ENCODE measurements around the gene CCL28. TPM values are rescaled to one million over a fixed set of nuclear protein-coding genes. Genes with fewer than 3 reads are reported as not detected.

CCL28 gene
- total and polyA plus RNA-seq, 9 of the 15 experiments (the other 6 are each of a cell fraction or from before 2014, with no cell fraction given) = not detected

DNA sequence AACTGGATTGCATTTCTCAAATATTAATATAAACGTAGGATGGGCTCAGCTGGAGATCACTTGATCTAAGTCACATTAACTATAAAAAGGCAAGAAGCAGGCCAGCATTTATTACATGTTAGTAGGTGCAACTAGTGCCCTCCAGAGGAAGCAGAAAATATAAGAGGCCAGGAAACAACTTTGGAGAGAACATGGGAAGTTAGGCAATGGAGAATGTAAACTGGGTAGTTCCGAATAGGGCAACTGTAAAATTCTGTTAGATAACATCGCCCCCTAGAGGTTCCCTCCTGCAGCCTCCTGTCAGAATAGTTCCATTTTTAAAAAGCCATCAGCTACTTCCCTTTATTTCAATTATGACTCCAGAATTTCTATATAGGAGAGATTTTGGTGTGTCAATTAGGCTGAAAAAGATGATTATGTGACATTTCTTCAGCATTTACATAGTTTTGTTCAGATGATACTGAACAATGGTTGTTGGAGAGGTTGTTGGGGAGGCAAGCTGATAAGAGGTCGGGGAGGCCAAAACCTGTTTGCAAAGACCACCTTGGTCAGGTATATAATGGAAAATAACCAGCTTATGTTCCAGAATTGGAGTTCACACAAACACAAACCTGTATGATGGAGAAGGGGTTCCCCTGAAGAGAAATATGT, 22.4 kb downstream of the CCL28 start (continued):
- TF ChIP-seq ZBTB7A (IDR thresholded peaks at IDR 0.05; ENCODE audit: borderline replicate concordance, control insufficient read depth, low read depth, low read length) (no peak), TAF7 (tag; IDR thresholded peaks at IDR 0.05) (no peak), HOXB6 (CRISPR knock-in tag; IDR thresholded peaks at IDR 0.05; ENCODE audit: borderline replicate concordance) (no peak), PHTF2 (CRISPR knock-in tag; IDR thresholded peaks at IDR 0.05) (no peak), RFX7 (CRISPR knock-in tag; IDR thresholded peaks at IDR 0.05) (no peak), CCNT2 (IDR thresholded peaks at IDR 0.05; ENCODE audit: borderline replicate concordance, extremely low read depth, insufficient read length, low read depth, low read length) (no peak), CCAR2 (IDR thresholded peaks at IDR 0.05; ENCODE audit: low read depth, low read length) (no peak), GTF2A2 (tag; IDR thresholded peaks at IDR 0.05) (no peak), NR1H2 (CRISPR knock-in tag; IDR thresholded peaks at IDR 0.05) (no peak), RNF2 (IDR thresholded peaks at IDR 0.05) (no peak), ZNF354B (CRISPR knock-in tag; IDR thresholded peaks at IDR 0.05) (no peak), LARP7 (IDR thresholded peaks at IDR 0.05) (no peak), TEAD2 (tag; IDR thresholded peaks at IDR 0.05) (no peak), ILK (tag; IDR thresholded peaks at IDR 0.05; ENCODE audit: borderline replicate concordance, low read depth) (no peak), RBM34 (IDR thresholded peaks at IDR 0.05; ENCODE audit: borderline replicate concordance, insufficient read depth, low read length) (no peak), KDM1A (IDR thresholded peaks at IDR 0.05) (no peak), POLR2B (IDR thresholded peaks at IDR 0.05; ENCODE audit: low read depth, partially characterized antibody) (no peak), ZFP1 (CRISPR knock-in tag; IDR thresholded peaks at IDR 0.05) (no peak), SRSF1 (IDR thresholded peaks at IDR 0.05; ENCODE audit: low read depth, low read length) (no peak), MCM7 (IDR thresholded peaks at IDR 0.05) (no peak), ZNF778 (CRISPR knock-in tag; IDR thresholded peaks at IDR 0.05) (no peak), NUFIP1 (IDR thresholded peaks at IDR 0.05; ENCODE audit: partially characterized antibody) (no peak), TSC22D4 (tag; IDR thresholded peaks at IDR 0.05) (no peak), HLTF (IDR thresholded peaks at IDR 0.05) (no peak)
- TF ChIP-seq, protein P1, sequence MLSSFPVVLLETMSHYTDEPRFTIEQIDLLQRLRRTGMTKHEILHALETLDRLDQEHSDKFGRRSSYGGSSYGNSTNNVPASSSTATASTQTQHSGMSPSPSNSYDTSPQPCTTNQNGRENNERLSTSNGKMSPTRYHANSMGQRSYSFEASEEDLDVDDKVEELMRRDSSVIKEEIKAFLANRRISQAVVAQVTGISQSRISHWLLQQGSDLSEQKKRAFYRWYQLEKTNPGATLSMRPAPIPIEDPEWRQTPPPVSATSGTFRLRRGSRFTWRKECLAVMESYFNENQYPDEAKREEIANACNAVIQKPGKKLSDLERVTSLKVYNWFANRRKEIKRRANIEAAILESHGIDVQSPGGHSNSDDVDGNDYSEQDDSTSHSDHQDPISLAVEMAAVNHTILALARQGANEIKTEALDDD (IDR thresholded peaks at IDR 0.05) = peak; percentile 87
- TF ChIP-seq, protein P2, sequence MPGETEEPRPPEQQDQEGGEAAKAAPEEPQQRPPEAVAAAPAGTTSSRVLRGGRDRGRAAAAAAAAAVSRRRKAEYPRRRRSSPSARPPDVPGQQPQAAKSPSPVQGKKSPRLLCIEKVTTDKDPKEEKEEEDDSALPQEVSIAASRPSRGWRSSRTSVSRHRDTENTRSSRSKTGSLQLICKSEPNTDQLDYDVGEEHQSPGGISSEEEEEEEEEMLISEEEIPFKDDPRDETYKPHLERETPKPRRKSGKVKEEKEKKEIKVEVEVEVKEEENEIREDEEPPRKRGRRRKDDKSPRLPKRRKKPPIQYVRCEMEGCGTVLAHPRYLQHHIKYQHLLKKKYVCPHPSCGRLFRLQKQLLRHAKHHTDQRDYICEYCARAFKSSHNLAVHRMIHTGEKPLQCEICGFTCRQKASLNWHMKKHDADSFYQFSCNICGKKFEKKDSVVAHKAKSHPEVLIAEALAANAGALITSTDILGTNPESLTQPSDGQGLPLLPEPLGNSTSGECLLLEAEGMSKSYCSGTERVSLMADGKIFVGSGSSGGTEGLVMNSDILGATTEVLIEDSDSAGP (CRISPR knock-in tag; IDR thresholded peaks at IDR 0.05) = no peak
- TF ChIP-seq, protein P3, sequence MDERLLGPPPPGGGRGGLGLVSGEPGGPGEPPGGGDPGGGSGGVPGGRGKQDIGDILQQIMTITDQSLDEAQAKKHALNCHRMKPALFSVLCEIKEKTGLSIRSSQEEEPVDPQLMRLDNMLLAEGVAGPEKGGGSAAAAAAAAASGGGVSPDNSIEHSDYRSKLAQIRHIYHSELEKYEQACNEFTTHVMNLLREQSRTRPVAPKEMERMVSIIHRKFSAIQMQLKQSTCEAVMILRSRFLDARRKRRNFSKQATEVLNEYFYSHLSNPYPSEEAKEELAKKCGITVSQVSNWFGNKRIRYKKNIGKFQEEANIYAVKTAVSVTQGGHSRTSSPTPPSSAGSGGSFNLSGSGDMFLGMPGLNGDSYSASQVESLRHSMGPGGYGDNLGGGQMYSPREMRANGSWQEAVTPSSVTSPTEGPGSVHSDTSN (CRISPR knock-in tag; IDR thresholded peaks at IDR 0.05; ENCODE audit: low read depth) = no peak
- TF ChIP-seq, protein P3 (tag; conservative IDR thresholded peaks at IDR 0.05; ENCODE audit: low read depth) = 0 out of 2 replicates have a peak, but pooled peaks have one; percentile 9
